Umbilical cord (tissue), 2 donors: Measurements from ENCODE around the gene VASN. TPM values are rescaled to one million over a fixed set of nuclear protein-coding genes. Genes with fewer than 3 reads are reported as not detected.

Source experiments
- DNase-seq: peaks from one replicate; pipeline ENCODE4 v3.0.0-alpha.2; 2015; ENCODE audit warnings: low spot score
- total RNA-seq: library from RNA; depleted of rRNA; stranded (reverse); fragments of >200 nt; gene quantifications from one replicate; pipeline ENCODE4 v1.2.3, GENCODE V29; 2014; ENCODE audit warnings: low replicate concordance; ENCODE audit not compliant: insufficient read depth

VASN gene
- total RNA-seq, 1 donor from 2014 or later: 57.3 TPM

GRCh38 chr16:4370570-4371356 lies 885 bp upstream of the VASN start:
- peak; percentile 70 for DNase-seq

DNA sequence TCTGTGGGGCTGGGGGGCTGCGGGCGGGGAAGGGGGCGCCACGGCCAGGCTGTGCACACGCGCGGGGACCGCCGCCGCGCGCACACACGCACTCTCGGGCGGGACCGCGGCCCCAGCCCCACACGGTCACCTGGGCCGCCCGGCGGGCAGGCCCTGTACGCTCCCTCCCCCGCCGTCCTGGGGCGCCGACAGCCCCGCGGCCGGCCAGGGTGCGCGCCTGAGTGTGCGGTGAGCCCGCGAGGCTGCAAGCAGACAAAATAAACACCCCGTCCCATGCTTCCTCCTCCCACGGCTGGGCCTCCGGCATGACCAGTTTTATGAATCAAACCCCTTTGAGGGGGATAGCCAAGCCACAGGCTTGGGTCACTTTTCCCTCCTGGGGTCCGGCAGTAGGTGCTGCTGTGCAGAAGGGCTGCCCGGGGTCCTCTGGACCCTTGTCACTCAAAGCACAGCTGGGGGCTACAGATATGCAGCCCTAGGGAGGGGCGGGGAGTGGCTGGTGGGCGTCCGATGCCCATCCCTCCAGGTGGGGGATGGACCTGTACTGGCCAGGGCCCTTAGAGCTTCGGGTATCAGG lies 441 bp downstream of the VASN start:
- DNase-seq: no peak

DNA sequence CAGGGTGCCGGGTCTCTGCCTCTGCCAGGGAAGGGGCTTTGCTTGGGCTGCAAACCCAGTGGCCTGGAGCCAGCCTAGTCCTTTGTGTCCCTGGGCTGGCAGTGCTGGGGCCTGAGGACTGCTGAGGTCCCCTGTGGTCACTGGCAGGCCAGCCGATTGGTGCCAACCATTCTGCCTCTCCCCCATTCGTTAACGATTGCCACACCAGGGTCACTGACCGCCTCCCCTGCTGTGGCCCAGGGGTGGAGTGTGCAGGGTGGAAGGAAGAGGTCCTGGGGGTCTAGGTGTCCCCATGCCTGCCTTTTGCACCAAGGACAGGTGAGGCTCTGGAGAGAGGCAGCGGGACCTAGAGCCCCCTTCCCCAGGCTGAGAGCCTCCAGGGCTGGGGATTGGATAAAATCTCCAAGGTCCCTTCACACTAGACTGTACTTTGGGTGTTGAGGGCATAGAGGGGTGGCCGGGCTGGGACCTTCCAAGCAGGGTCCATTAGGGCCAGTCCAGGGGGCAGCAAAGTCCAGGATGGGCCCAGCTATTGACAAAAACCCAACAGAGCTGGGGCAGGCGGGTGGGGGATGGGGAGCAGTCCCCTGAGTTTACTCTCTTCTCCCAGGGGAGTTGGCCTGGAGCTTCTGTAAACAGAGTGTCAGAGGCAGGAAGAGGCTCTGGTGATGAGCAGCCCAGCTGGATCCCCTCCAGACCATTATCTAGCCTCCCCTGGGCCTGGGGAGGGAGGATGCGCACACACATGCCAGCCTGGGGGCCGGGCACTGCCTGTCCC lies 1.1 kb downstream of the VASN start:
- DNase-seq: peak; percentile 72

DNA sequence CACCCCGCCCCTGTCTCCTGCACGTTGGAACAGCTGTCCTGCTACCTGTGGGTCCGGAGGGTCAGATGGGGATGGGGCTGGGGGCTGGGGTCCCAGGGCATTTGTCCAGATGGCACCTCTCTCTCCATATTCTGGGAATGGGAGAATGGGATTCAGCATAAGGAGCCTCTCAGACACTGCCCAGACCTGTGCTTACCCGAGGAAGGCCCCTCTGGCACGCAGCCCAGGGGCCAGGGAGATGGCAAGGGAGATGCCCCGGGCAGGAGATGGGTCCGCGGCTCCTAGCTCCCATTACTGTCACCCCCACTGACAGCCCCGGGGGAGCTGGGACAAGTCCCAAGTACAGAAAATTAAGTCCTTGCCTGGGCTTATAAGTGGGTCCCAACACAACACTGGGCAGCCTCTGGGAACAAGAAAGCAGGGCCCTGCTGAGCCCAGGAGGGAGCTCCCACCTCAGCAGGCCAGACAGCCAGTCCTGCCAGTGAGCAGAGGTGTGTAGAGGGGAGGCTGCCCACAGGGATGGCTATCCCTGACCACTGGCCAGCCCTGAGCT lies 1.8 kb downstream of the VASN start:
- DNase-seq: no peak

- peak; percentile 96 for DNase-seq
Measured at GRCh38 chr16:4373909-4374742, 2.5 kb downstream of the VASN start.

GRCh38 chr16:4375717-4376116 lies 4.1 kb downstream of the VASN start:
- DNase-seq: no peak

DNA sequence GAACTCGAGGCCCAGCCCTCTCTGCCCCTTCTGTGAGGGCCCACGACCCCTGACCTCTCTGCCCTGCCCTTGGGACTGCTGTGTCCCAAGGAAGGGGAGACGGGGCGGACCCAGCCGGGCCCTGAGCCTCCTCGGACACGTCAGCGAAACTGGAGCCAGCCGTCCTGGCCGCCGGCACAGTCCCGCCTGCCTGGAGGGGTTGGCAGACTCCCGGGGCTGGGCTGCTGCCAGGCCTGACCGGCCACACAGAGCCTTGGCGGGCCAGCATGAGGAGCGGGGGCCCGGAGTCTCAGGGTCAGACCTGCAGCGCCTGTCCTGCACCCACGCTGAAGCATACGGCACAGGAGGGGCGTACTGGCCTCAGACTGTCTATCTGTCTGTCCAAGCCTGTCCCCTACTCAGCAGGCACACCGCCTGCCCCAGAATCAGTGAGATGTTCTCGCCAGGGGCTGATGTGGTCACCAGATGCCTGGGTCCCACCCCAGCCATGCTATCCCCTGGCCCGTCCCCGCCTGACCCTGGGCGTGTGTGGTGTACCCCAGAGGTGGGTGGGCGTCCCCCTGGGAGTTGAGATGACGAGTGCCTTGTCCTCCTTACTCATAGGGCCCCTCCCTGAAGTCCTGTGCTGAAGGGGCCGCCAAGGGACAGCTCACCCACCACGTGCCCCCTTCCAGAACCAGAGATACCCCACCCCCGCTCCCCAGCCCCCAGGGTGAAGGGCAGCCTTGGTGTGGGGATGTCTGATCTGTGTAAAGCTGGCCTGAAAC lies 4.7 kb downstream of the VASN start:
- peak; percentile 86 for DNase-seq

GRCh38 chr16:4376893-4377572 lies 5.4 kb downstream of the VASN start:
- DNase-seq: no peak

DNA sequence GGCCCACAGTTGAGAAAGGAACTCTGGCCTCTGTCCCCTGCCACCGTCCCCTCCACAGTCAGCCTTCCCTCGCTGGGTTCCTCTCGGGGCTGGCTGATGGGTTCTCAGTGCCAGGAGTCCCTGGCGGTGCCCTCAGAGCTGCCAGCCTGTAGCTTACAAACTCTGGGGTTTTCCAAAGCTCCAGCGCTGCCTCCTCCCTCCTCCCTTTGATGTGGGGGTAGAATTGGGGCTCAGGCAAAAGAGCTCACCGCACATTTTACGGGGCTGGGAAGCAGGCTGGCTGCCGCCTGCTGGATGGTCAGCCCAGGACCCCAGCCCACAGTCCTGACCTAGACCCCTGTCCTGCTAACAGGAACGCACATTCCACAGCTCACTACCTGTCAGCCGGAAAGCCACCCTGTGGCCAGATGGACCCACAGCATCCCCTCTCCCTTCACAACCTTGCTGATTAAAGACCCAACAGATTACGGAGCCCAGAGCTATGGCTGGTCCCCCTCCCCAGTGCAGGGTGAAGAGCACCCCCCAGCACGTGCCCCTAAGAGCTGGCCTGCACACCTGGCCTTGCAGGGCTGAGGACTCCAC lies 6.0 kb downstream of the VASN start:
- no peak for DNase-seq

- no peak for DNase-seq
Measured at GRCh38 chr16:4378161-4378666, 6.6 kb downstream of the VASN start.

DNA sequence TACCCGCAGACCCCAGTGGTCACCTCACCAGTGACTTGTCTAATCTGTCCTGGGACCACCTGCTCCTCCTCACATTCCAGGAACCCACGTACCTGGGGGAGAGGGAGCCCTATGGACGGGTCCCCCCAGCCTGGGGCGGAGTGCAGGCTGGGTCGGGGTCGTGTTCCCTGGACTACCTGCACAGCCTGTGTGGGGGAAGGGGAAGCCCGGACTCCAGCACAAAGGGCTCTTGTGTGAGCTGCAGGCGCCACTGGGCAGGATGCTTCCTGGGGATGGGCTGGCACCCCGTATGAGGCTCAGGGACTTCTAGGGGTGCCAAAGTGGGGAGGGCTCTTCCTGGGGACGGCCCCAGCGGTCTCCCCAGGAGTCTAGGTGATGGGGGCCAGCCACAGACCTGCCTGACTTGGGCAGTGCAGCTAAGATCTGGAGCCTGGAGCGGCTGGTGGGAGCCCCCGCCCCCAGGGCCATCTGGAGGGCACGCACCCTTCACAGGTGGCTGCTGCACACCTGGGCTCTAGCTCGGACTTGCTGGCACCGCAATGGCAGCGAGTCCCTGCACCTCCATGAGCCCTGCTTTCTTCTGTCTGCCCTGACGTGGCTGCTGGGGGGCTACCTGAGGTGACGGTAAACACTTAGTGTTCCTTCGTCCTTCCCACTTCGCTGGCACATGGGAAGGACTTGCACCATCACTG lies 7.5 kb downstream of the VASN start:
- DNase-seq: no peak

DNA sequence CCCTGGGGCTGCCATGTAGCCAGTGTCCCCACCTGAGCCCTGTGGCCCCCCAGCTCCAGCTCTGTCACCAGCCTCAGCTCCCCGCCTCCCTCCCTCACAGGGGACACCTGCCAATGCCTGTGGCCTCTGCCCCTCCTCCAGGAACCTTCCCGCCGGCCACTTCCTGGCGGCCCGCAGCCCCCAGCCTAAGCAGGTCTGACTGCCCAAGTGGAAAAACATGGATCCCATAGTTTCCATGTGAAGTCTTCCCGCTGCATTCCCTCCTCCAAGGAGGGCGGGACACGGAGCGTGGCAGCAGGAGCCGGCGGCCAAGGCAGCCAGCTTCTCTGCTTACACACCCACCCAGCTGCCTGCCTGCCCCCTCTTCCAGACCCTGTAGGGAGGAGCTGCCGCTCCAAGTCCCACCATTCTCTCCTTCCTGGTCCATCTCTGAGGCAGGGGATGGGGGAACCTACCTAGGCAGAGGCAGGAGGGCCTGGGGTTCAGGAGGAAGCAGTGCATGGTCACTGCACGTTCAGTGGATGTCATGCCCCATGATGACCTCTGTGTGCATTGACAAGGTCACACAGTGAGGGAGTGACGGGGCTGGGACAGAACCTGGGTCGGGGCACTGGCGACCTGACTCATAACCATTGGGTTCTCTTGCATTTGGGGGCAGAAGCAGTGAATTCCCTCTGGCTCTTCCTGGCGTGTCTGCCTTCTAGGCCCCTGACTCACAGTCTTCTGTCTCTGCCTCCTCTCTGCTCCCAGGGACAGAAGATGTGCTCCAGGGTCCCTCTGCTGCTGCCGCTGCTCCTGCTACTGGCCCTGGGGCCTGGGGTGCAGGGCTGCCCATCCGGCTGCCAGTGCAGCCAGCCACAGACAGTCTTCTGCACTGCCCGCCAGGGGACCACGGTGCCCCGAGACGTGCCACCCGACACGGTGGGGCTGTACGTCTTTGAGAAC lies 8.7 kb downstream of the VASN start:
- DNase-seq: no peak

GRCh38 chr16:4381072-4381934 lies 9.7 kb downstream of the VASN start:
- DNase-seq: no peak

DNA sequence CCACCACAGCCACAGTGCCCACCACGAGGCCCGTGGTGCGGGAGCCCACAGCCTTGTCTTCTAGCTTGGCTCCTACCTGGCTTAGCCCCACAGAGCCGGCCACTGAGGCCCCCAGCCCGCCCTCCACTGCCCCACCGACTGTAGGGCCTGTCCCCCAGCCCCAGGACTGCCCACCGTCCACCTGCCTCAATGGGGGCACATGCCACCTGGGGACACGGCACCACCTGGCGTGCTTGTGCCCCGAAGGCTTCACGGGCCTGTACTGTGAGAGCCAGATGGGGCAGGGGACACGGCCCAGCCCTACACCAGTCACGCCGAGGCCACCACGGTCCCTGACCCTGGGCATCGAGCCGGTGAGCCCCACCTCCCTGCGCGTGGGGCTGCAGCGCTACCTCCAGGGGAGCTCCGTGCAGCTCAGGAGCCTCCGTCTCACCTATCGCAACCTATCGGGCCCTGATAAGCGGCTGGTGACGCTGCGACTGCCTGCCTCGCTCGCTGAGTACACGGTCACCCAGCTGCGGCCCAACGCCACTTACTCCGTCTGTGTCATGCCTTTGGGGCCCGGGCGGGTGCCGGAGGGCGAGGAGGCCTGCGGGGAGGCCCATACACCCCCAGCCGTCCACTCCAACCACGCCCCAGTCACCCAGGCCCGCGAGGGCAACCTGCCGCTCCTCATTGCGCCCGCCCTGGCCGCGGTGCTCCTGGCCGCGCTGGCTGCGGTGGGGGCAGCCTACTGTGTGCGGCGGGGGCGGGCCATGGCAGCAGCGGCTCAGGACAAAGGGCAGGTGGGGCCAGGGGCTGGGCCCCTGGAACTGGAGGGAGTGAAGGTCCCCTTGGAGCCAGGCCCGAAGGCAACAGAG lies 10.5 kb downstream of the VASN start:
- DNase-seq: no peak

DNA sequence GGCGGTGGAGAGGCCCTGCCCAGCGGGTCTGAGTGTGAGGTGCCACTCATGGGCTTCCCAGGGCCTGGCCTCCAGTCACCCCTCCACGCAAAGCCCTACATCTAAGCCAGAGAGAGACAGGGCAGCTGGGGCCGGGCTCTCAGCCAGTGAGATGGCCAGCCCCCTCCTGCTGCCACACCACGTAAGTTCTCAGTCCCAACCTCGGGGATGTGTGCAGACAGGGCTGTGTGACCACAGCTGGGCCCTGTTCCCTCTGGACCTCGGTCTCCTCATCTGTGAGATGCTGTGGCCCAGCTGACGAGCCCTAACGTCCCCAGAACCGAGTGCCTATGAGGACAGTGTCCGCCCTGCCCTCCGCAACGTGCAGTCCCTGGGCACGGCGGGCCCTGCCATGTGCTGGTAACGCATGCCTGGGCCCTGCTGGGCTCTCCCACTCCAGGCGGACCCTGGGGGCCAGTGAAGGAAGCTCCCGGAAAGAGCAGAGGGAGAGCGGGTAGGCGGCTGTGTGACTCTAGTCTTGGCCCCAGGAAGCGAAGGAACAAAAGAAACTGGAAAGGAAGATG lies 11.2 kb downstream of the VASN start:
- no peak for DNase-seq
